SU-DHL-6 (cell line): Measurements from ENCODE around the gene MYO10.

ENCODE experiments used
- EZH2phosphoT487 ChIP-seq: fragments of 200-600 bp; sonication (generic), shearing (Covaris generic); conservative IDR thresholded peaks from 2 replicates; pipeline ENCODE4 v1.6.1; 2018; ENCODE audit warnings: mild to moderate bottlenecking, antibody characterized with exemption, low read length, moderate library complexity, mixed read lengths
- TF ChIP-seq, protein P1 (sequence below): fragments of 200-600 bp; sonication (generic); IDR thresholded peaks from one replicate; pipeline ENCODE4 v1.5.1; 2017; ENCODE audit warnings: antibody characterized with exemption, mild to moderate bottlenecking, low read length, moderate library complexity; ENCODE audit not compliant: insufficient read depth, poor library complexity, severe bottlenecking

DNA sequence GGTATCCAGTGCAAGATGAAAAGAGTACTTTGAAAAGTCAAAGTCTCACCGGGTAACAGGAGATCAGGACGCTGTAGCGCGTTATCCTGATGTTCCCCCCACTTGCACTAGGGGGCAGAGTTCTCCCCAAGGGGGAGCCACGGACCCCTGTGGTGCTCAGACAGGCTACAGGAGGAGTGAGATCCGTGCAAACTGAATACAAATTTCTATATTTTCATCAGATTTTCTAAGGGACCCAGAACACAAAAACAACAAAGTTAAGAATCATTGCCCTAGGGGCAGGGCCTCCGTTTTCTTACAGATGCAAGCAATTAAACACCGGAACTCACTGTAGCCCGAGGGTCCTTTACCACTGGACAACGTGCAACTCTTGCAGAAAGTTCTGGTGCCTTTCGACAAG lies 2.0 kb downstream of the MYO10 start:
- TF ChIP-seq, protein P1, sequence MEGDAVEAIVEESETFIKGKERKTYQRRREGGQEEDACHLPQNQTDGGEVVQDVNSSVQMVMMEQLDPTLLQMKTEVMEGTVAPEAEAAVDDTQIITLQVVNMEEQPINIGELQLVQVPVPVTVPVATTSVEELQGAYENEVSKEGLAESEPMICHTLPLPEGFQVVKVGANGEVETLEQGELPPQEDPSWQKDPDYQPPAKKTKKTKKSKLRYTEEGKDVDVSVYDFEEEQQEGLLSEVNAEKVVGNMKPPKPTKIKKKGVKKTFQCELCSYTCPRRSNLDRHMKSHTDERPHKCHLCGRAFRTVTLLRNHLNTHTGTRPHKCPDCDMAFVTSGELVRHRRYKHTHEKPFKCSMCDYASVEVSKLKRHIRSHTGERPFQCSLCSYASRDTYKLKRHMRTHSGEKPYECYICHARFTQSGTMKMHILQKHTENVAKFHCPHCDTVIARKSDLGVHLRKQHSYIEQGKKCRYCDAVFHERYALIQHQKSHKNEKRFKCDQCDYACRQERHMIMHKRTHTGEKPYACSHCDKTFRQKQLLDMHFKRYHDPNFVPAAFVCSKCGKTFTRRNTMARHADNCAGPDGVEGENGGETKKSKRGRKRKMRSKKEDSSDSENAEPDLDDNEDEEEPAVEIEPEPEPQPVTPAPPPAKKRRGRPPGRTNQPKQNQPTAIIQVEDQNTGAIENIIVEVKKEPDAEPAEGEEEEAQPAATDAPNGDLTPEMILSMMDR = peak; percentile 41
- TF ChIP-seq EZH2phosphoT487 = no peak
